ENCODE results near the gene CEND1.

The CEND1 gene

DNA sequence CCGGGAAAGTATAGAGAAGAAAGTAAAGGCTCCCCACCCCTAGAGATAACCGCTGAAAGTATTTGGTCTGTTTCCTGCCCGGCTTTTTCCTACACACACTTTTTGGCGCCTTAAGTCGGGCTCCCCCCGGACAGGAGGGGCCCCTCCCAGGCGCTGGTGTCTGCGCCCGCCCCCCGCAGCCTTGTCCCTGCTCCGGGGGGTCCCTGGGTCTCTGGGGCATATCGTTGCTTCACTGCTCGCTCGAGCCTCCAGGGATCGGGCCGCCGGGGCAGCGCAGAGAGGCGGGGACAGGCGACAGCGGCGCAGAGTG is 36.9 kb upstream of the CEND1 start:
- Histone ChIP-seq H3K4me1 (ENCODE audit: control insufficient read depth, insufficient read depth, low read length) (peaks cover 39% of the 10 kb centered on the region), H3K27ac (ENCODE audit: low read depth, low read length) (no peak overlapping the region), H3K27me3 (ENCODE audit: control insufficient read depth, insufficient read depth, low read length) (peaks cover 46% of the 10 kb centered on the region), H3K4me3 (ENCODE audit: low read depth, low read length) (peak overlapping the region; percentile 65), H3K9ac (ENCODE audit: low read depth, low read length) (no peak overlapping the region), H3K36me3 (ENCODE audit: control insufficient read depth, insufficient read depth, low read length) (0 out of 2 replicates have a peak, but pooled peaks cover 14% of the 10 kb centered on the region), H3K9me3 (ENCODE audit: control insufficient read depth, insufficient read depth, low read length) (no peaks in the 10 kb centered on the region)

- Histone ChIP-seq H3K9me3 (ENCODE audit: control insufficient read depth, insufficient read depth, low read length) (no peaks in the 10 kb centered on the region), H3K27ac (ENCODE audit: low read depth, low read length) (no peak overlapping the region), H3K27me3 (ENCODE audit: control insufficient read depth, insufficient read depth, low read length) (peaks cover 41% of the 10 kb centered on the region), H3K4me3 (ENCODE audit: low read depth, low read length) (no peak overlapping the region), H3K4me1 (ENCODE audit: control insufficient read depth, insufficient read depth, low read length) (peaks cover 33% of the 10 kb centered on the region), H3K36me3 (ENCODE audit: control insufficient read depth, insufficient read depth, low read length) (0 out of 2 replicates have a peak, but pooled peaks cover 16% of the 10 kb centered on the region), H3K9ac (ENCODE audit: low read depth, low read length) (no peak overlapping the region)
Measured at GRCh38 chr11:826227-826621, 36.3 kb upstream of the CEND1 start.

DNA sequence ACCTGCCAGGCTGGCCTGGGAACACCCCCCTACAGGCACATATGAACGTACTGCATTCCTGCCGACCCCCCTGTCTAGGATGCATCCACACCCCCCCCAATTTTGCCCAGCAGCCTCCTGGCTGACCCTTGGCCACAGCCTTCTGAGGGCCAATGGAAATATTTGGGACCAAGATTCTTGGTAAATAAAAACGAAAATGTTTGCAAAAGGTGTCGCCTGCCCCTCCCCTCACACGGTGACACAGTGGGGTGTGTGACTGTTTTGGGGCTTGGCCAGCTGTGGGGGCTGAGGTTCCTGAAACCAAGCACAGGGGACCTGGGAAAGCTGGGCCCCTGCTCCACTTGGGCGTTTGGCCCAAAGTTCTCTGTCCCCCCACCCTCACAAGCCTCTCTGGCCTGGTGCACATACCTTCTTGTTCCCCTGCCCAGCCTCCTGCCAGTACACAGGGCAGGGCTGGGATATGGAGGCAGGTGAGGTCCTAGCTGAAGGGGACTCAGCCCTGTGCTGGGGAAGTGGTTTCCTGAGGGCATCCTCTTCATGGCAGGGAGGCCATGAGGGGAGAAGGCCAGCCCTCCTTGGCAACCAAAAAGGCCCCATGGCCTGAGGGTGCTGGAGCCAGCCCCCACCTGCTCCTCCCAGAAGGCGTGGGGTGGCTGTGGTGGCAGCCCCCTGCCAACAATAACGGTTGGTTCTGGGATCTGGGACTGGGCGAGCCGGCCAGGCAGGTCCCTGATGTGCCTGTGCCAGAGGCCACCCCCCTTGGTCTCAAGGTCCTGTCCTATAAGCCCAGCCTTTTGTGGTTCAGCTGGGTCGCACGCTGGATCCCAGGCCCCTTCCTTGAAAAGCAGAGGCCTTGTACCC is 35.7 kb upstream of the CEND1 start:
- H3K27me3 ChIP-seq (ENCODE audit: control insufficient read depth, insufficient read depth, low read length) = peaks cover 34% of the 10 kb centered on the region
- H3K27ac ChIP-seq (ENCODE audit: low read depth, low read length) = no peak overlapping the region
- H3K9me3 ChIP-seq (ENCODE audit: control insufficient read depth, insufficient read depth, low read length) = no peaks in the 10 kb centered on the region
- no peak overlapping the region for H3K4me3 ChIP-seq (ENCODE audit: low read depth, low read length)
- 0 out of 2 replicates have a peak, but pooled peaks cover 16% of the 10 kb centered on the region for H3K36me3 ChIP-seq (ENCODE audit: control insufficient read depth, insufficient read depth, low read length)
- no peak overlapping the region for H3K9ac ChIP-seq (ENCODE audit: low read depth, low read length)
- peaks cover 28% of the 10 kb centered on the region for H3K4me1 ChIP-seq (ENCODE audit: control insufficient read depth, insufficient read depth, low read length)

DNA sequence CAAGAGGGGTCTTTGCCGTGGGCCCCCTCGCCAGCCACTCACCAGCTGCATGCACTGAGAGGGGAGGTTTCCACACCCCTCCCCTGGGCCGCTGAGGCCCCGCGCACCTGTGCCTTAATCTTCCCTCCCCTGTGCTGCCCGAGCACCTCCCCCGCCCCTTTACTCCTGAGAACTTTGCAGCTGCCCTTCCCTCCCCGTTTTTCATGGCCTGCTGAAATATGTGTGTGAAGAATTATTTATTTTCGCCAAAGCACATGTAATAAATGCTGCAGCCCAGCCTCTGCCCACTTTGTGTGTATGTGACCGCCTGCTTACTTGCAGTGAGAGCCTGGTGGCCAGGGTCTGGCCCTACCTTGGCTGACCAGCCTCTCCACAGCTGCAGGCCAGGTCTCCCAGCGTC is 35.1 kb upstream of the CEND1 start:
- H3K27me3 ChIP-seq (ENCODE audit: control insufficient read depth, insufficient read depth, low read length) = peaks cover 30% of the 10 kb centered on the region
- no peaks in the 10 kb centered on the region for H3K9me3 ChIP-seq (ENCODE audit: control insufficient read depth, insufficient read depth, low read length)
- no peak overlapping the region for H3K9ac ChIP-seq (ENCODE audit: low read depth, low read length)
- H3K36me3 ChIP-seq (ENCODE audit: control insufficient read depth, insufficient read depth, low read length) = 0 out of 2 replicates have a peak, but pooled peaks cover 16% of the 10 kb centered on the region
- H3K4me3 ChIP-seq (ENCODE audit: low read depth, low read length) = no peak overlapping the region
- peaks cover 25% of the 10 kb centered on the region for H3K4me1 ChIP-seq (ENCODE audit: control insufficient read depth, insufficient read depth, low read length)
- H3K27ac ChIP-seq (ENCODE audit: low read depth, low read length) = no peak overlapping the region

- Histone ChIP-seq H3K9me3 (ENCODE audit: control insufficient read depth, insufficient read depth, low read length) (no peaks in the 10 kb centered on the region), H3K9ac (ENCODE audit: low read depth, low read length) (no peak overlapping the region), H3K4me1 (ENCODE audit: control insufficient read depth, insufficient read depth, low read length) (peaks cover 19% of the 10 kb centered on the region), H3K4me3 (ENCODE audit: low read depth, low read length) (no peak overlapping the region), H3K36me3 (ENCODE audit: control insufficient read depth, insufficient read depth, low read length) (0 out of 2 replicates have a peak, but pooled peaks cover 16% of the 10 kb centered on the region), H3K27ac (ENCODE audit: low read depth, low read length) (no peak overlapping the region), H3K27me3 (ENCODE audit: control insufficient read depth, insufficient read depth, low read length) (peaks cover 24% of the 10 kb centered on the region)
Measured at GRCh38 chr11:824292-824880, 34.5 kb upstream of the CEND1 start.

DNA sequence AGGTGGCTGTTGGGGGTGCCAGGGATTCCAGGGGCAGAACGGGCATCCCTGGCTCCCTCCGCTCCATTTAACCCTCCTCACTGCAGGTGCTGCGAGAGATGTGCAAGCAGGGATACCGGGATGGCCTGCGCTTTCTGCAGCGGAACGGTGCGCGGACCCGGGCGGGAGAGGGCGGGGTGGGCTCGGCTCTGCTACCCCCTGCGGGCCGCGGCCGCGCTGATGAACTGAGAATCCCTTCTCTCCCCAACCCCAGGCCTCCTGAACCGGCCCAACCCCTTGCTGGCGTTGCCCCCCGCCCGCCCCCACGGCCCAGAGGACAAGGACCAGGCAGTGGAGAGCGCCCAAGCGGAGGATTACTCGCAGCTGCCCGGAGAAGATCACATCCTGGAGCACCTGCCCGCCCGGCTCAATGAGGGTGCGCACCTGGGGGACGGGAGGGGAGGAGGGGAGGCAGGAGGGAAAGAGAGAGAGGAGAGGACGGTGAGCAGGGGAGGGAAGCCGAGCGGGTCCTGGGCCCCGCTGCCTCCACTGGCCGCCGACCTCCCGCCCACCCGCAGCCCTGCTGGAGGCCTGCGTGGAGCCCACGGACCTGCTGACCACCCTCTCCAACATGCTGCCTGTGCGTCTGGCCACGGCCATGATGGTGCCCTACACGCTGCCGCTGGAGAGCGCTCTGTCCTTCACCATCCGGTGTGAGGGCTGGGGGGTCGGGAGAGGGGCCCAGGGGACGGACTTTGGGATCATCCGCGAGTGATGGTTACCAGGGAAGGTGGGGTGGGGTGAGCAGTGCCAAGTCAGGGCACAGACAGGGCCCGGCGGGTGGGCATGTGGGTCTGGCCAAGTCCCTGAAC is 33.8 kb upstream of the CEND1 start:
- H3K4me3 ChIP-seq (ENCODE audit: low read depth, low read length) = no peak overlapping the region
- H3K9ac ChIP-seq (ENCODE audit: low read depth, low read length) = no peak overlapping the region
- H3K9me3 ChIP-seq (ENCODE audit: control insufficient read depth, insufficient read depth, low read length) = no peaks in the 10 kb centered on the region
- peaks cover 17% of the 10 kb centered on the region for H3K27me3 ChIP-seq (ENCODE audit: control insufficient read depth, insufficient read depth, low read length)
- H3K36me3 ChIP-seq (ENCODE audit: control insufficient read depth, insufficient read depth, low read length) = 0 out of 2 replicates have a peak, but pooled peaks cover 16% of the 10 kb centered on the region
- peaks cover 17% of the 10 kb centered on the region for H3K4me1 ChIP-seq (ENCODE audit: control insufficient read depth, insufficient read depth, low read length)
- no peak overlapping the region for H3K27ac ChIP-seq (ENCODE audit: low read depth, low read length)

- 0 out of 2 replicates have a peak, but pooled peaks cover 16% of the 10 kb centered on the region for H3K36me3 ChIP-seq (ENCODE audit: control insufficient read depth, insufficient read depth, low read length)
- H3K9me3 ChIP-seq (ENCODE audit: control insufficient read depth, insufficient read depth, low read length) = no peaks in the 10 kb centered on the region
- H3K27me3 ChIP-seq (ENCODE audit: control insufficient read depth, insufficient read depth, low read length) = peaks cover 5% of the 10 kb centered on the region; the same call in 1 of the 2 replicates
- no peak overlapping the region for H3K4me3 ChIP-seq (ENCODE audit: low read depth, low read length)
- no peak overlapping the region for H3K9ac ChIP-seq (ENCODE audit: low read depth, low read length)
- peaks cover 9% of the 10 kb centered on the region for H3K4me1 ChIP-seq (ENCODE audit: control insufficient read depth, insufficient read depth, low read length)
- no peak overlapping the region for H3K27ac ChIP-seq (ENCODE audit: low read depth, low read length)
Measured at GRCh38 chr11:821512-822371, 31.9 kb upstream of the CEND1 start.

GRCh38 chr11:820655-821511 is 31.0 kb upstream of the CEND1 start:
- no peak overlapping the region for H3K27ac ChIP-seq (ENCODE audit: low read depth, low read length)
- peaks cover 9% of the 10 kb centered on the region for H3K4me1 ChIP-seq (ENCODE audit: control insufficient read depth, insufficient read depth, low read length)
- H3K9ac ChIP-seq (ENCODE audit: low read depth, low read length) = no peak overlapping the region
- H3K27me3 ChIP-seq (ENCODE audit: control insufficient read depth, insufficient read depth, low read length) = peaks cover 4% of the 10 kb centered on the region; the same call in 1 of the 2 replicates
- no peaks in the 10 kb centered on the region for H3K9me3 ChIP-seq (ENCODE audit: control insufficient read depth, insufficient read depth, low read length)
- H3K36me3 ChIP-seq (ENCODE audit: control insufficient read depth, insufficient read depth, low read length) = 0 out of 2 replicates have a peak, but pooled peaks cover 16% of the 10 kb centered on the region
- H3K4me3 ChIP-seq (ENCODE audit: low read depth, low read length) = peak overlapping the region; percentile 83

DNA sequence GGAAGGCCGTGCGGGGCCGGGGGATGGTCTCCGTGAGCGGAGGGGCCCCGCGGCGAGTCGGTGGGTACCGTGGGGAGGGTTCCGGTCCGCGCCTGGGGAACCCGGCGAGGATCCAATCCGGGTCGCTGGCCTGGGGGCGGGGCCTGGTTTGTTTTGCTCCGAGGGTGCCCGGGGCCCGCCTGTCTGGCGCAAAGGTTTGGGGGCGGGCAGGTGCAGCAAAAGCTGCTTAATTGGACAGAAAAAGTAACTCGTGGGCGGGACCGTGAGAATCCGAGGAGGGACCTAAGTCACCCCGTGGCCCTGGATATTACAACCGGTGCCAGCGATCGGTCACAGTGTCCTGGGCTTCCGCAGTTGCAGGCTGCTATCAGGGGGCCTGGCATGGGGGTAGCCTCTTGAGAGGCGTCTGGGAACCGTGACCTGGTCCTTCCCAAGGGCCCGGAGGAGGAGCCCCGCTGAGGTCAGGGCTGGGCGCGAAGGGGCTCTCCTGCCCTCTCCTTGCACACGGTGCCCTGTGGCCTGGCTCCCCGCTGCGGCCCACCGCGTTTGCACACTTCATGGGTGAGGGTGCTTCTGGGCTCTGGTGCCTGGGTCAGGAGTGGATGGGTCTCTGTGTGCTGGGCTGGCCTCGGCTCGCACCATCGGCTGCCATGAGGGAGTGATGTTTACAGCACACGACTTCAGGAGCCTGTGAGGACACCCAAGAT is 30.2 kb upstream of the CEND1 start:
- Histone ChIP-seq H3K27me3 (ENCODE audit: control insufficient read depth, insufficient read depth, low read length) (no peaks in the 10 kb centered on the region), H3K36me3 (ENCODE audit: control insufficient read depth, insufficient read depth, low read length) (0 out of 2 replicates have a peak, but pooled peaks cover 12% of the 10 kb centered on the region), H3K9me3 (ENCODE audit: control insufficient read depth, insufficient read depth, low read length) (no peaks in the 10 kb centered on the region), H3K9ac (ENCODE audit: low read depth, low read length) (no peak overlapping the region), H3K4me1 (ENCODE audit: control insufficient read depth, insufficient read depth, low read length) (peaks cover 9% of the 10 kb centered on the region), H3K4me3 (ENCODE audit: low read depth, low read length) (peak overlapping the region; percentile 83), H3K27ac (ENCODE audit: low read depth, low read length) (peak overlapping the region; percentile 73)

Measured in HUES48 (cell line).